Measurements from ENCODE around the gene ALDH1B1.
"Not testable (repeated sequence)": the region's sequence is repeated elsewhere in the genome, so short reads cannot be mapped to it uniquely, and the experiment has no call there.

The ALDH1B1 gene

GRCh38 chr9:38388283-38389223, 3.9 kb upstream of the ALDH1B1 start:
- no peak for DNase-seq

GRCh38 chr9:38389313-38389712, 3.2 kb upstream of the ALDH1B1 start:
- DNase-seq: no peak

- no peak for DNase-seq
Observed at GRCh38 chr9:38390442-38390841, 2.1 kb upstream of the ALDH1B1 start.

GRCh38 chr9:38390851-38391250, 1.7 kb upstream of the ALDH1B1 start:
- DNase-seq: no peak

- no peak for DNase-seq
Observed at GRCh38 chr9:38391278-38392118, 1.0 kb upstream of the ALDH1B1 start.

GRCh38 chr9:38393128-38393796, 760 bp downstream of the ALDH1B1 start:
- no peak for DNase-seq

- DNase-seq: no peak
Observed at GRCh38 chr9:38394416-38394815, 1.9 kb downstream of the ALDH1B1 start.

- DNase-seq: no peak
Observed at GRCh38 chr9:38395653-38396370, 3.3 kb downstream of the ALDH1B1 start.

- DNase-seq: no peak
Observed at GRCh38 chr9:38396371-38396671, 3.8 kb downstream of the ALDH1B1 start.

GRCh38 chr9:38399191-38399590, 6.7 kb downstream of the ALDH1B1 start:
- DNase-seq: not testable (repeated sequence)

- no peak for DNase-seq
Observed at GRCh38 chr9:38401994-38402393, 9.5 kb downstream of the ALDH1B1 start.

- DNase-seq: no peak
Observed at GRCh38 chr9:38404314-38404713, 11.8 kb downstream of the ALDH1B1 start.

- DNase-seq: no peak
Observed at GRCh38 chr9:38405785-38406184, 13.3 kb downstream of the ALDH1B1 start.

GRCh38 chr9:38406476-38407186, 14.1 kb downstream of the ALDH1B1 start:
- DNase-seq: no peak

GRCh38 chr9:38408719-38409118, 16.2 kb downstream of the ALDH1B1 start:
- DNase-seq: no peak

- no peak for DNase-seq
Observed at GRCh38 chr9:38412751-38413150, 20.2 kb downstream of the ALDH1B1 start.

GRCh38 chr9:38413283-38413682, 20.8 kb downstream of the ALDH1B1 start:
- DNase-seq: no peak

GRCh38 chr9:38414040-38414723, 21.7 kb downstream of the ALDH1B1 start:
- DNase-seq: no peak

GRCh38 chr9:38415856-38416255, 23.4 kb downstream of the ALDH1B1 start:
- DNase-seq: no peak

GRCh38 chr9:38416461-38416860, 24.0 kb downstream of the ALDH1B1 start:
- DNase-seq: no peak
